Nephron (organoid): Measurements from ENCODE around the gene DUOXA2.

Experiments used
- H3K27ac Mint-ChIP-seq, 3 experiments: 2 replicates each; pipeline ENCODE4 v1.8.0; 2020; ENCODE audit warnings: mixed read lengths in 3 of 3, mild to moderate bottlenecking in 2 of 3, moderate library complexity in 1 of 3
- H3K27me3 Mint-ChIP-seq: 2 replicates; pipeline ENCODE4 v1.8.0; 2021; ENCODE audit warnings: low read depth, mild to moderate bottlenecking, moderate library complexity, mixed read lengths
- H3K36me3 Mint-ChIP-seq: 2 replicates; pipeline ENCODE4 v1.8.0; 2020; ENCODE audit warnings: low read depth, mixed read lengths
- H3K4me1 Mint-ChIP-seq: 2 replicates; pipeline ENCODE4 v1.8.0; 2020; ENCODE audit warnings: mixed read lengths
- H3K4me3 Mint-ChIP-seq, 3 experiments: 2 replicates each; pipeline ENCODE4 v1.8.0; 2020; ENCODE audit warnings: mild to moderate bottlenecking in 3 of 3, mixed read lengths in 3 of 3, moderate library complexity in 2 of 3
- H3K9me3 Mint-ChIP-seq: 2 replicates; pipeline ENCODE4 v1.8.0; 2020; ENCODE audit warnings: mixed read lengths
- TF ChIP-seq, protein P1 (sequence below), 3 experiments: fragments of 200-600 bp; sonication (generic); IDR thresholded peaks; one replicate each; pipeline ENCODE4 v1.5.0; 2021; ENCODE audit warnings: antibody characterized with exemption in 3 of 3; ENCODE audit not compliant: unreplicated experiment in 3 of 3

DUOXA2 gene

DNA sequence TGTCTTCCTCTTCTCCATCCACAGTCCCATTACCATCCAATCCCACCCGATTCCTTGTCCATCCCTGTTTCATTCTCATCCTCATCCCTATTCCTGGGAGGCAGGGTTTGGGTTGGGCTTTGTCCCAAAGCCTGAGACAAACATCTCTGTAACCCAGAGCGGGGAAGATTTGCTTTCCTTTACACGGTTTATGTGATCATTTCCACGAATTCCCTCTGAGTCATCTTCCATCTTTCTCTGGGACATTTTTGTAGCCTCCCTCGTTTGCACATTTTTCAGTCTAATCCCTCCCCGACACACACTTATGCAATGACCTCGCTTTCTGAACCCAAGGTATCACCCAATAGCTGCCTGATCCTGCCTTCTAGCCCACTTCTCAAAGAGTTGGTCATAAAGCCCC is 23.0 kb upstream of the DUOXA2 start:
- H3K27me3 Mint-ChIP-seq: peaks cover 26% of the 10 kb centered on the region
- TF ChIP-seq, protein P1, sequence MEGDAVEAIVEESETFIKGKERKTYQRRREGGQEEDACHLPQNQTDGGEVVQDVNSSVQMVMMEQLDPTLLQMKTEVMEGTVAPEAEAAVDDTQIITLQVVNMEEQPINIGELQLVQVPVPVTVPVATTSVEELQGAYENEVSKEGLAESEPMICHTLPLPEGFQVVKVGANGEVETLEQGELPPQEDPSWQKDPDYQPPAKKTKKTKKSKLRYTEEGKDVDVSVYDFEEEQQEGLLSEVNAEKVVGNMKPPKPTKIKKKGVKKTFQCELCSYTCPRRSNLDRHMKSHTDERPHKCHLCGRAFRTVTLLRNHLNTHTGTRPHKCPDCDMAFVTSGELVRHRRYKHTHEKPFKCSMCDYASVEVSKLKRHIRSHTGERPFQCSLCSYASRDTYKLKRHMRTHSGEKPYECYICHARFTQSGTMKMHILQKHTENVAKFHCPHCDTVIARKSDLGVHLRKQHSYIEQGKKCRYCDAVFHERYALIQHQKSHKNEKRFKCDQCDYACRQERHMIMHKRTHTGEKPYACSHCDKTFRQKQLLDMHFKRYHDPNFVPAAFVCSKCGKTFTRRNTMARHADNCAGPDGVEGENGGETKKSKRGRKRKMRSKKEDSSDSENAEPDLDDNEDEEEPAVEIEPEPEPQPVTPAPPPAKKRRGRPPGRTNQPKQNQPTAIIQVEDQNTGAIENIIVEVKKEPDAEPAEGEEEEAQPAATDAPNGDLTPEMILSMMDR (IDR thresholded peaks at IDR 0.05; ENCODE audit: unreplicated experiment in 3 of 3): no peak
- H3K27ac Mint-ChIP-seq: no peak overlapping the region
- no peaks in the 10 kb centered on the region for H3K9me3 Mint-ChIP-seq
- no peaks in the 10 kb centered on the region for H3K4me1 Mint-ChIP-seq
- no peaks in the 10 kb centered on the region for H3K36me3 Mint-ChIP-seq
- no peak overlapping the region for H3K4me3 Mint-ChIP-seq

DNA sequence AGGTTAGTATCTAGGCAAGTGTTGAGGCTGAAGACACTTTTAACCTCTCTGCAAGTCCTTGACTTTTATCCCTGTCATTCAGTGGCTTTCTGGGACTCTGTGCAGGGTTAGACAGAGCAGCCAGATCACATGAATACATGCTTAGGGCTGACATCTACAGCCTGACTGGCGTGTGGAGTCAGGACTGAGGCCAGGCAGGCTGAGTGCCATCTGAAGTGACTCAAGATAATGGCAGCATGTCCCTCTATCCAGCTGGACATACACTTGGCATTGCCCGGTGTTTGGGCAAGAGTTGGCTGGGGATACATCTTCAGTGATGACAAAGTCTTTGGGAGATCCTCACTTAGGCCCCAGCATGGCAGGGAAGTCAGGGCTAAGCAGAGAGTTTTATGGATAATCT is 22.6 kb upstream of the DUOXA2 start:
- Mint-ChIP-seq H3K27ac (no peak overlapping the region), H3K36me3 (no peaks in the 10 kb centered on the region), H3K9me3 (no peaks in the 10 kb centered on the region), H3K27me3 (peaks cover 26% of the 10 kb centered on the region), H3K4me1 (no peaks in the 10 kb centered on the region), H3K4me3 (no peak overlapping the region)
- TF ChIP-seq, protein P1 (IDR thresholded peaks at IDR 0.05; ENCODE audit: unreplicated experiment in 3 of 3): no peak

DNA sequence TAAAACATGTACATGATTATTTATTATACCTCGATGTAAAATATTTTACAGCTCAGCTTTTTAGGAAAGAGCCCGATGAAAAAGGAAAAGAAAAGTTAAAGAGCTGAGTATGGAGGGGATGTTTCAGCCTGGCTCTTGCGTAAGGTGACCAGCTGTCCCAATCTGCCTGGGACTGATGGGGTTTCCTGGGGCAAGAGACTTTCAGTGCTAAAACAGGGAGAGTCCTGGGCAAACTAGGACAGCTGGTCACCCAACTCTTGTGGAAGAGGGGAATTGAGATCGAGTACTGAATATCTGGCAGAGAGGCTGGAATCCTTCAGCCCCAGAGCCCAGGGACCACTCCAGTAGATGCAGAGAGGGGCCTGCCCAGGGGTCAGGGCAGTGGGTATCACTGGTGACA is 21.1 kb upstream of the DUOXA2 start:
- Mint-ChIP-seq H3K36me3 (no peaks in the 10 kb centered on the region), H3K9me3 (no peaks in the 10 kb centered on the region), H3K27ac (no peak overlapping the region), H3K4me3 (no peak overlapping the region), H3K27me3 (peaks cover 26% of the 10 kb centered on the region), H3K4me1 (no peaks in the 10 kb centered on the region)
- TF ChIP-seq, protein P1 (IDR thresholded peaks at IDR 0.05; ENCODE audit: unreplicated experiment in 3 of 3): no peak

DNA sequence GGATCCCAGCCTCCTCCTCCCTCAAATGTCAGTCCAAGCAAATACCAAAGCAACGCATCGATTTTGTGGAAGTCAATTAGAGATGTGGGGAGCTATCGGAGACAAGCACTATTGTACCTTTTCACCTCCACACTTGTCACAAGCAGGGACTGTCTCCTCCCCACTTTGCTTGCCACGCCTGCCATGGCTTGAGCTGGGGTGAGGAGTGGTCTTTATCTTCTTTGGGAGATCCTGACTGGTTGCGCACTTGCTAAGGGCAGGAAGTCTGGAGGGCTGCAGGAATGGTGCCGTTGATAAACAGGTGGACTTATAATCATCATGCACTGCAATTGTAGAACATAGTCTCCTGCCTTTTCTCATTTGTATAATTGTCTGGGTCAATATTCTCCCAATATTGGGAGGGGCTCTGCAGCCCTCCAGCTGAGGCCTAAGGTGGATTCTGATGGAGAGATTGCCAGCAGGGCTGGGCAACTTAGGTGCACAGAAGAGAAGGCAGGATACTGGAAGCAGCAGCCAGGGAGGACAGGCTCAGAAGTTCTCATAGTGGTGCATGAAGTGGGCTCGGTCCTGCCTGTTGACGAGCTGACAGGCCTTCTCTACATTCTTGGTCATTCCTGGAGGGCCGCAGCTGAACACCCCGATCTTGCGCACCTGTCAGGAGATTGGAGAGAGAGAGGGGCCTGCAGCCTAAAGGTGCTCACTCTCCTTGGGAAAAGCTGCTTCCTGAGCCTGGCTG is 20.3 kb upstream of the DUOXA2 start:
- no peaks in the 10 kb centered on the region for H3K4me1 Mint-ChIP-seq
- H3K9me3 Mint-ChIP-seq: no peaks in the 10 kb centered on the region
- H3K36me3 Mint-ChIP-seq: no peaks in the 10 kb centered on the region
- H3K4me3 Mint-ChIP-seq: no peak overlapping the region
- H3K27me3 Mint-ChIP-seq: peaks cover 22% of the 10 kb centered on the region
- TF ChIP-seq, protein P1 (IDR thresholded peaks at IDR 0.05; ENCODE audit: unreplicated experiment in 3 of 3): no peak
- H3K27ac Mint-ChIP-seq: no peak overlapping the region

DNA sequence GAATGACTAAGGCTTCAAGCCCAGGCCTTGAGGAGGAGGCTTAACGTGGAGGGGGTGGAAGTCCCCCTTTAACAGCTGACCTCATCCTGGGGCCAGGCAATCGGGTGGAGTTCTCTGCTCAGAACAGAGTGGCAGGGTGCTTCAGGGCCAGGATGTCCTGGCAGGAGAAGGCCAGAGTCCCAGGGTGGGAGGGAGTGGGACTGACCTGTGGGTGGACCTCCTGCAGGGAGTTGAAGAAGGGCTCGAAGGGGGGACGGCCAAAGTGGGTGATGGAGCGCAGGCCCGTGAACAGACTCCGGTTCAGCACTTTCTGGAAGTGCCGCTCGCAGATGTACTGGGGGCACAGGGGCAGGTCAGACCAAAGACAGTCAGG is 19.8 kb upstream of the DUOXA2 start:
- Mint-ChIP-seq H3K27me3 (peaks cover 22% of the 10 kb centered on the region), H3K4me1 (no peaks in the 10 kb centered on the region), H3K27ac (no peak overlapping the region), H3K36me3 (no peaks in the 10 kb centered on the region), H3K4me3 (no peak overlapping the region), H3K9me3 (no peaks in the 10 kb centered on the region)
- TF ChIP-seq, protein P1 (IDR thresholded peaks at IDR 0.05; ENCODE audit: unreplicated experiment in 3 of 3): no peak

DNA sequence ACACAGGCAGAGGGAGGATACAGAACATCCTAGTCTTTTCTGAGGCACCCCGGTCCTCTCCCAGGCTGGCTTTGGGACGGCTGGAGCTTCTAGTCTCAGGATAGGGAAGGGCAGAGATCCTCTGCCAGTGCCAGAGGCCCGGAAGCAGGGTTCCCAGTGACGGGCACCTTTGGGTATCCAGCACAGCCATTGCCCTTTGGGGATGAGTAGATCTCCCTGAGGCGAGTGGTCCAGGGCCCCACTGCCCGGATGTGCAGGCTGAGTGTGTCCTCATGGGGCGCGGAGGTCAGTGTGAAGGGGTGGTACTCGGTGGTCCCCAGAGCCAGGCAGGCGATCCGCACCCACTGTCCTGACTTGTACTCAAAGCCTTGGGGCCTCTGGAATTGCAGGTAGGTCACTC is 18.5 kb upstream of the DUOXA2 start:
- Mint-ChIP-seq H3K4me1 (no peaks in the 10 kb centered on the region), H3K27me3 (peaks cover 30% of the 10 kb centered on the region), H3K9me3 (no peaks in the 10 kb centered on the region), H3K4me3 (no peak overlapping the region), H3K27ac (no peak overlapping the region), H3K36me3 (no peaks in the 10 kb centered on the region)
- TF ChIP-seq, protein P1 (IDR thresholded peaks at IDR 0.05; ENCODE audit: unreplicated experiment in 3 of 3): no peak
